ENCODE measurements around the gene OLIG2. TPM values are rescaled to one million over a fixed set of nuclear protein-coding genes. Genes with fewer than 3 reads are reported as not detected.

OLIG2 gene
- polyA plus RNA-seq, 1 of the 3 experiments (the other 2 are of a cell fraction) = not detected

DNA sequence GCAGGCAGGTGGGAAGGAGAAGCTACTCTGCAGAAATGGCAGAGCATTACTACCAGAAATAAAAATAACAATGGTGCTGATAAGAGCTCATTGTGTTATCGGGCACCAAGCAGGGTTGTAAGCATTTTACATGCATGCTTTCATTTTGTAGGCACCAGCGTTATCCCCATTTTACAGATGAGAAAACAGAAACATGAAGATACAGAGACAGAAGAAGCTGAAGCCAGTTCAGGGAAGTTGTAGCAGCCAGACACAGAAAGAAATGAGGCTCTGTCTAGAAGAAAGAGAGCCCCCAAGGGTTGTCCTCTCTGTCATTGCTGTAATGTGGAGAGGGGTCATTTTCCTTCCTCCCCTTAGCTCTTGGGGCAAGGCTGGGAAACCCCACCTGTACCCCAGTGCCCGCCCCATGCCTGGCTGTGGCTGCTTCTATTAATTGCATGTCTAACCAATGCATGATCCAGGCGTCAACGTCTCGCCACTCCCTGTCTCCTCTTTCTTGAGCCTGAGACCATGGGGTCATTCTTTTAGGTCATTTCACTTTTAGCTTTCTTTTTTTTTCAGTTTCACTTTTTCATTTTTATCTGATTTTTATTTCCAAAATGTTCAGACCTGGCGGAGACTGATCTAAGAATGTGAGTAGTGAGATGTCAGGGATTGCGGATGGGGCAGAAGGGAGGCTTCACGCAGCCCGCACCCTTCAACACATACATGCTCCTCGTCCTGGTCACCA, 51.0 kb downstream of the OLIG2 start (continued):
- TF ChIP-seq, protein P1, sequence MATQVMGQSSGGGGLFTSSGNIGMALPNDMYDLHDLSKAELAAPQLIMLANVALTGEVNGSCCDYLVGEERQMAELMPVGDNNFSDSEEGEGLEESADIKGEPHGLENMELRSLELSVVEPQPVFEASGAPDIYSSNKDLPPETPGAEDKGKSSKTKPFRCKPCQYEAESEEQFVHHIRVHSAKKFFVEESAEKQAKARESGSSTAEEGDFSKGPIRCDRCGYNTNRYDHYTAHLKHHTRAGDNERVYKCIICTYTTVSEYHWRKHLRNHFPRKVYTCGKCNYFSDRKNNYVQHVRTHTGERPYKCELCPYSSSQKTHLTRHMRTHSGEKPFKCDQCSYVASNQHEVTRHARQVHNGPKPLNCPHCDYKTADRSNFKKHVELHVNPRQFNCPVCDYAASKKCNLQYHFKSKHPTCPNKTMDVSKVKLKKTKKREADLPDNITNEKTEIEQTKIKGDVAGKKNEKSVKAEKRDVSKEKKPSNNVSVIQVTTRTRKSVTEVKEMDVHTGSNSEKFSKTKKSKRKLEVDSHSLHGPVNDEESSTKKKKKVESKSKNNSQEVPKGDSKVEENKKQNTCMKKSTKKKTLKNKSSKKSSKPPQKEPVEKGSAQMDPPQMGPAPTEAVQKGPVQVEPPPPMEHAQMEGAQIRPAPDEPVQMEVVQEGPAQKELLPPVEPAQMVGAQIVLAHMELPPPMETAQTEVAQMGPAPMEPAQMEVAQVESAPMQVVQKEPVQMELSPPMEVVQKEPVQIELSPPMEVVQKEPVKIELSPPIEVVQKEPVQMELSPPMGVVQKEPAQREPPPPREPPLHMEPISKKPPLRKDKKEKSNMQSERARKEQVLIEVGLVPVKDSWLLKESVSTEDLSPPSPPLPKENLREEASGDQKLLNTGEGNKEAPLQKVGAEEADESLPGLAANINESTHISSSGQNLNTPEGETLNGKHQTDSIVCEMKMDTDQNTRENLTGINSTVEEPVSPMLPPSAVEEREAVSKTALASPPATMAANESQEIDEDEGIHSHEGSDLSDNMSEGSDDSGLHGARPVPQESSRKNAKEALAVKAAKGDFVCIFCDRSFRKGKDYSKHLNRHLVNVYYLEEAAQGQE (IDR thresholded peaks at IDR 0.05; ENCODE audit: low read depth, low read length) = no peak
- TF ChIP-seq RCOR1 (IDR thresholded peaks at IDR 0.05; ENCODE audit: low read length) = no peak

Other genes with a start within 250 kb of the OLIG2 start
- gene OLIG1, start 44.2 kb downstream of the OLIG2 start, polyA plus RNA-seq (2012; rRNA removed) = not detected in 2 replicates
- gene IFNAR2, start 204.0 kb downstream of the OLIG2 start, polyA plus RNA-seq (2012; rRNA removed) = 10.4 and 16.8 TPM in 2 replicates
- 19.8 and 20.1 TPM in 2 replicates for gene IL10RB, start 240.4 kb downstream of the OLIG2 start, polyA plus RNA-seq (2012; rRNA removed)

Data from SK-N-SH (cell line).